HepG2 (cell line): ENCODE measurements around the gene VGLL4.

Source experiments
- BORCS8-MEF2B ChIP-seq: sonication (generic); formaldehyde crosslinking; IDR thresholded peaks from 2 replicates; pipeline ENCODE4 v1.8.0; 2022; ENCODE audit warnings: mild to moderate bottlenecking, missing genetic modification reagents
- HMG20B ChIP-seq: conservative IDR thresholded peaks from 2 replicates; pipeline ENCODE4 v1.6.1; 2016; ENCODE audit warnings: missing genetic modification reagents, missing compliant biosample characterization
- HOXA9 ChIP-seq: sonication (generic); formaldehyde crosslinking; IDR thresholded peaks from 2 replicates; pipeline ENCODE4 v1.8.1; 2022; ENCODE audit warnings: missing genetic modification reagents, mild to moderate bottlenecking, moderate library complexity, borderline replicate concordance
- HOXD1 ChIP-seq: sonication (generic); formaldehyde crosslinking; IDR thresholded peaks from 2 replicates; pipeline ENCODE4 v1.5.0; 2020; ENCODE audit warnings: missing genetic modification reagents
- NFIC ChIP-seq: IDR thresholded peaks from 2 replicates; pipeline ENCODE4 v1.6.1; 2012; ENCODE audit warnings: mild to moderate bottlenecking, low read length, inconsistent platforms
- PLRG1 ChIP-seq: fragments of 450-650 bp; conservative IDR thresholded peaks from 2 replicates; pipeline ENCODE4 v1.6.1; 2016
- YY1 ChIP-seq: IDR thresholded peaks from 2 replicates; pipeline ENCODE4 v1.6.1; 2011; ENCODE audit warnings: low read length, low read depth, moderate library complexity, mild to moderate bottlenecking; ENCODE audit not compliant: insufficient read depth, insufficient replicate concordance
- ZFP41 ChIP-seq: sonication (generic); formaldehyde crosslinking; IDR thresholded peaks from 2 replicates; pipeline ENCODE4 v1.4.0; 2020; ENCODE audit warnings: mild to moderate bottlenecking, missing genetic modification reagents, borderline replicate concordance
- ZNF329 ChIP-seq: sonication (generic); formaldehyde crosslinking; IDR thresholded peaks from 2 replicates; pipeline ENCODE4 v1.9.0; 2021; ENCODE audit warnings: low read depth, mild to moderate bottlenecking, missing genetic modification reagents
- TF ChIP-seq, protein P1 (sequence below): sonication (generic); formaldehyde crosslinking; IDR thresholded peaks from 2 replicates; pipeline ENCODE4 v1.4.0; 2020; ENCODE audit warnings: mild to moderate bottlenecking, missing genetic modification reagents
- TF ChIP-seq, protein P2 (sequence below): sonication (generic); formaldehyde crosslinking; IDR thresholded peaks from 2 replicates; pipeline ENCODE4 v1.5.0; 2020; ENCODE audit warnings: mild to moderate bottlenecking, missing genetic modification reagents, moderate library complexity
- TF ChIP-seq, protein P3 (sequence below), 2 experiments: sonication (generic) in 1 of 2; formaldehyde crosslinking in 1 of 2; IDR thresholded peaks; 2 replicates each; pipeline versions ENCODE4 v1.5.1 to v1.6.1; 2011 to 2020; ENCODE audit warnings: borderline replicate concordance in 1 of 2, low read depth in 1 of 2, low read length in 1 of 2, mild to moderate bottlenecking in 1 of 2, missing genetic modification reagents in 1 of 2, moderate library complexity in 1 of 2
- TF ChIP-seq, protein P4 (sequence below): sonication (generic); formaldehyde crosslinking; IDR thresholded peaks from 2 replicates; pipeline ENCODE4 v1.5.0; 2020; ENCODE audit warnings: mild to moderate bottlenecking, missing genetic modification reagents, borderline replicate concordance
- TF ChIP-seq, protein P5 (sequence below): sonication (generic); formaldehyde crosslinking; IDR thresholded peaks from 2 replicates; pipeline ENCODE4 v1.5.0; 2020; ENCODE audit warnings: missing genetic modification reagents

DNA sequence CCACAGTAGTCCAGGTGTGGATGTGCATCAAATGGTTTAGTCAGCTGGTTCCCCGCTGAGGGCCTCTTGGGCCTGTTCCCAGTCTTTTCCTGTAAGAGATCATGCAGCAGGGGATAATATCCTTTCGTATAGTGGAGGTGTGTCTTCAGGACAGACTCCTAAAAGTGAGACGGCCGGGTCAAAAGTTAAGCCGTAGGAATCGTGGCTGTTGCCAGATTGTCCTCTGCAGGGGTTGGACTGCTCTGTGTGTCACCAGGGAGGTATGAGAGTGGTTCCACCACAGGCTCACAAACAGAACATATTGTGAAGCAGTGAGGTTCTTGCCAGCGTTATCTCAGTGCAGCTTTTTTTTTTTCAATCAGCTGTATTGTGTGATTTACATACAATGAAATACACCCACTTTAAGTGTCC lies 95.0 kb downstream of the VGLL4 start:
- TF ChIP-seq HOXD1 (no peak), YY1 (no peak), ZNF329 (CRISPR knock-in tag) (no peak), BORCS8-MEF2B (CRISPR knock-in tag) (no peak), ZFP41 (CRISPR knock-in tag) (no peak), HMG20B (no peak), NFIC (no peak), PLRG1 (no peak), HOXA9 (no peak)
- TF ChIP-seq, protein P1, sequence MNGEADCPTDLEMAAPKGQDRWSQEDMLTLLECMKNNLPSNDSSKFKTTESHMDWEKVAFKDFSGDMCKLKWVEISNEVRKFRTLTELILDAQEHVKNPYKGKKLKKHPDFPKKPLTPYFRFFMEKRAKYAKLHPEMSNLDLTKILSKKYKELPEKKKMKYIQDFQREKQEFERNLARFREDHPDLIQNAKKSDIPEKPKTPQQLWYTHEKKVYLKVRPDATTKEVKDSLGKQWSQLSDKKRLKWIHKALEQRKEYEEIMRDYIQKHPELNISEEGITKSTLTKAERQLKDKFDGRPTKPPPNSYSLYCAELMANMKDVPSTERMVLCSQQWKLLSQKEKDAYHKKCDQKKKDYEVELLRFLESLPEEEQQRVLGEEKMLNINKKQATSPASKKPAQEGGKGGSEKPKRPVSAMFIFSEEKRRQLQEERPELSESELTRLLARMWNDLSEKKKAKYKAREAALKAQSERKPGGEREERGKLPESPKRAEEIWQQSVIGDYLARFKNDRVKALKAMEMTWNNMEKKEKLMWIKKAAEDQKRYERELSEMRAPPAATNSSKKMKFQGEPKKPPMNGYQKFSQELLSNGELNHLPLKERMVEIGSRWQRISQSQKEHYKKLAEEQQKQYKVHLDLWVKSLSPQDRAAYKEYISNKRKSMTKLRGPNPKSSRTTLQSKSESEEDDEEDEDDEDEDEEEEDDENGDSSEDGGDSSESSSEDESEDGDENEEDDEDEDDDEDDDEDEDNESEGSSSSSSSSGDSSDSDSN (CRISPR knock-in tag) = no peak
- TF ChIP-seq, protein P2, sequence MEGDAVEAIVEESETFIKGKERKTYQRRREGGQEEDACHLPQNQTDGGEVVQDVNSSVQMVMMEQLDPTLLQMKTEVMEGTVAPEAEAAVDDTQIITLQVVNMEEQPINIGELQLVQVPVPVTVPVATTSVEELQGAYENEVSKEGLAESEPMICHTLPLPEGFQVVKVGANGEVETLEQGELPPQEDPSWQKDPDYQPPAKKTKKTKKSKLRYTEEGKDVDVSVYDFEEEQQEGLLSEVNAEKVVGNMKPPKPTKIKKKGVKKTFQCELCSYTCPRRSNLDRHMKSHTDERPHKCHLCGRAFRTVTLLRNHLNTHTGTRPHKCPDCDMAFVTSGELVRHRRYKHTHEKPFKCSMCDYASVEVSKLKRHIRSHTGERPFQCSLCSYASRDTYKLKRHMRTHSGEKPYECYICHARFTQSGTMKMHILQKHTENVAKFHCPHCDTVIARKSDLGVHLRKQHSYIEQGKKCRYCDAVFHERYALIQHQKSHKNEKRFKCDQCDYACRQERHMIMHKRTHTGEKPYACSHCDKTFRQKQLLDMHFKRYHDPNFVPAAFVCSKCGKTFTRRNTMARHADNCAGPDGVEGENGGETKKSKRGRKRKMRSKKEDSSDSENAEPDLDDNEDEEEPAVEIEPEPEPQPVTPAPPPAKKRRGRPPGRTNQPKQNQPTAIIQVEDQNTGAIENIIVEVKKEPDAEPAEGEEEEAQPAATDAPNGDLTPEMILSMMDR (CRISPR knock-in tag) = no peak
- TF ChIP-seq, protein P3, sequence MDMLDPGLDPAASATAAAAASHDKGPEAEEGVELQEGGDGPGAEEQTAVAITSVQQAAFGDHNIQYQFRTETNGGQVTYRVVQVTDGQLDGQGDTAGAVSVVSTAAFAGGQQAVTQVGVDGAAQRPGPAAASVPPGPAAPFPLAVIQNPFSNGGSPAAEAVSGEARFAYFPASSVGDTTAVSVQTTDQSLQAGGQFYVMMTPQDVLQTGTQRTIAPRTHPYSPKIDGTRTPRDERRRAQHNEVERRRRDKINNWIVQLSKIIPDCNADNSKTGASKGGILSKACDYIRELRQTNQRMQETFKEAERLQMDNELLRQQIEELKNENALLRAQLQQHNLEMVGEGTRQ (IDR thresholded peaks at IDR 0.05; ENCODE audit: low read depth, low read length) = no peak
- TF ChIP-seq, protein P3 (CRISPR knock-in tag; IDR thresholded peaks at IDR 0.05; ENCODE audit: borderline replicate concordance) = no peak
- TF ChIP-seq, protein P4, sequence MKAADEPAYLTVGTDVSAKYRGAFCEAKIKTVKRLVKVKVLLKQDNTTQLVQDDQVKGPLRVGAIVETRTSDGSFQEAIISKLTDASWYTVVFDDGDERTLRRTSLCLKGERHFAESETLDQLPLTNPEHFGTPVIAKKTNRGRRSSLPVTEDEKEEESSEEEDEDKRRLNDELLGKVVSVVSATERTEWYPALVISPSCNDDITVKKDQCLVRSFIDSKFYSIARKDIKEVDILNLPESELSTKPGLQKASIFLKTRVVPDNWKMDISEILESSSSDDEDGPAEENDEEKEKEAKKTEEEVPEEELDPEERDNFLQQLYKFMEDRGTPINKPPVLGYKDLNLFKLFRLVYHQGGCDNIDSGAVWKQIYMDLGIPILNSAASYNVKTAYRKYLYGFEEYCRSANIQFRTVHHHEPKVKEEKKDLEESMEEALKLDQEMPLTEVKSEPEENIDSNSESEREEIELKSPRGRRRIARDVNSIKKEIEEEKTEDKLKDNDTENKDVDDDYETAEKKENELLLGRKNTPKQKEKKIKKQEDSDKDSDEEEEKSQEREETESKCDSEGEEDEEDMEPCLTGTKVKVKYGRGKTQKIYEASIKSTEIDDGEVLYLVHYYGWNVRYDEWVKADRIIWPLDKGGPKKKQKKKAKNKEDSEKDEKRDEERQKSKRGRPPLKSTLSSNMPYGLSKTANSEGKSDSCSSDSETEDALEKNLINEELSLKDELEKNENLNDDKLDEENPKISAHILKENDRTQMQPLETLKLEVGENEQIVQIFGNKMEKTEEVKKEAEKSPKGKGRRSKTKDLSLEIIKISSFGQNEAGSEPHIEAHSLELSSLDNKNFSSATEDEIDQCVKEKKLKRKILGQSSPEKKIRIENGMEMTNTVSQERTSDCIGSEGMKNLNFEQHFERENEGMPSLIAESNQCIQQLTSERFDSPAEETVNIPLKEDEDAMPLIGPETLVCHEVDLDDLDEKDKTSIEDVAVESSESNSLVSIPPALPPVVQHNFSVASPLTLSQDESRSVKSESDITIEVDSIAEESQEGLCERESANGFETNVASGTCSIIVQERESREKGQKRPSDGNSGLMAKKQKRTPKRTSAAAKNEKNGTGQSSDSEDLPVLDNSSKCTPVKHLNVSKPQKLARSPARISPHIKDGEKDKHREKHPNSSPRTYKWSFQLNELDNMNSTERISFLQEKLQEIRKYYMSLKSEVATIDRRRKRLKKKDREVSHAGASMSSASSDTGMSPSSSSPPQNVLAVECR (CRISPR knock-in tag) = no peak
- TF ChIP-seq, protein P5, sequence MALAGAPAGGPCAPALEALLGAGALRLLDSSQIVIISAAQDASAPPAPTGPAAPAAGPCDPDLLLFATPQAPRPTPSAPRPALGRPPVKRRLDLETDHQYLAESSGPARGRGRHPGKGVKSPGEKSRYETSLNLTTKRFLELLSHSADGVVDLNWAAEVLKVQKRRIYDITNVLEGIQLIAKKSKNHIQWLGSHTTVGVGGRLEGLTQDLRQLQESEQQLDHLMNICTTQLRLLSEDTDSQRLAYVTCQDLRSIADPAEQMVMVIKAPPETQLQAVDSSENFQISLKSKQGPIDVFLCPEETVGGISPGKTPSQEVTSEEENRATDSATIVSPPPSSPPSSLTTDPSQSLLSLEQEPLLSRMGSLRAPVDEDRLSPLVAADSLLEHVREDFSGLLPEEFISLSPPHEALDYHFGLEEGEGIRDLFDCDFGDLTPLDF = no peak
